NCI-H2196 treated with DMSO at 0.1 percent for 48 hours (cell line): ENCODE data around the gene CLCA4.

ENCODE experiments used
- DNase-seq: peaks from one replicate; lab custom pipeline; 2025; ENCODE audit not compliant: unreplicated experiment; lab: John Stamatoyannopoulos, UW

The CLCA4 gene

DNA sequence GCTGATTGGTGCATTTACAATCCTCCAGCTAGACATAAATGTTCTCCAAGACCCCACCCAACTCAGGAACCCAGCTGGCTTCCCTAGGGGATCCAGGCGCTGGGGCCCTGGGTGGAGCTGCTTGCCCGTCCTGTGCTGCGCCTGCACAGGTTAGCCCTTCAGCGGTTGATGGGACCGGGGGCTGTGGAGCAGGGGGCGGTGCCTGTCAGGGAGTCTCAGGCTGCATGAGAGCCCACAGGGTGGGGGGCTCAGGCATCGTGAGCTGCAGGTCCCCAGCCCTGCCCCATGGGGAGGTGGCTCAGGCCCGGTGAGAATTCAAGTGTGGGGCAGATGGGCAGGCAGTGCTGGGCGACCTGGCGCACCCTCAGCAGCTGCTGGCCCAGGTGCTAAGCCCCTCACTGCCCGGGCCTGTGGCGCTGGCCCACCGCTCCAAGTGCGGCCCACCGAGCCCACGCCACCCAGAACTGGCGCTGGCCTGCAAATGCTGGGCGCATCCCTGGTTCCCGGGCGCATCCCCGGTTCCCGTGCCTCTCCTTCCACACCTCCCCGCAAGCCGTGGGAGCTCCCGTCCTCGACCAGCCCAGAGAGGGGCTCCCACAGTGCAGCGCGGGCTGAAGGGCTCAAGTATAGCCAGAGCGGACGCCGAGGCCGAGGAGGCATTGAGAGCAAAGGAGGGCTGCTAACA, 23.1 kb upstream of the CLCA4 start:
- no peak for DNase-seq

DNA sequence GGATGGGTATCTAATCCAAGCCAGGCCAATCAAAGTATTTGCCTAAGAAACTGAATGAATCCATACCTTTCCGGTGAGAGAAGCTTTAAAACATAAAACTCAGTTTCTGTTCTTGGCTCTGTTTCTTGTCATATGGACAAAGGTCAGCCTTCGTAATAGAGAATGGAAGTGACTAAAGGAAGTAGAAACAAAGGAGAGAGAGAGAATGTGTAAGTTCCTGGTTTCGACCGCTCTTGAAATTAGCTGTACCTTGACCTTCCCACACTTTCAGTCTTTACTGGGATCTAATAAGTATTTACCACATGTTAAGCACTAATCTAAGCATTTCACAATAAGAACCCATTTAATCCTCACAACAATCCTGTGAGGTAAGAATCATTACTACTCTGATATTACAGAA, 19.6 kb upstream of the CLCA4 start:
- no peak for DNase-seq

DNA sequence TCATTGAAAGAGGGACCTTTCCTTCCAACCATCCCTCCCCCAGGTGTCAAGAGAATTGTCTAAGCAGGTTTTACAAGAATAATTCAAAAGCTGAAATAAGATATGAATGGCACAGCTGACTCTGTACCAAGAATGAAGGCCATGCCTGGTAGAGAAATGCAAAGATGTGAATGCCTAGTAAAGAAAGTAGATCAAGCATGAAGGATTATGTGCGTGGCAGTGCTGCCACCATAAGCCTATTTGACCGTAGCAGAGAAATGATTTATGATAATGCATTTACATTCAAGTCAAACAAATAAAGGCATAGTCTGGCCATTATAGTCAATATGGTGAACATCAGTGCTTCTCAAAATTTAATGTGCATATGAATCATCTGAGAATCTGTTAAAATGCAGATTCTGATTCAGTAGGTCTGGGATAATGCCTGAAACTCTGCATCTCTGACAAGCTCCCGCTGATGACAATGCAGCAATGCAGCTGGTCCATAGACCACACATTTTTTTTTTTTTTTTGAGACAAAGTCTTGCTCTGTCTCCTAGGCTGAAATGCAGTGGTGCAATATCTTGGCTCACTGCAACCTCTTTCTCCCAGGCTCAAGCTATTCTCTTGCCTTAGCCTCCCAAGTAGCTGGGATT, 16.6 kb upstream of the CLCA4 start:
- no peak for DNase-seq

DNA sequence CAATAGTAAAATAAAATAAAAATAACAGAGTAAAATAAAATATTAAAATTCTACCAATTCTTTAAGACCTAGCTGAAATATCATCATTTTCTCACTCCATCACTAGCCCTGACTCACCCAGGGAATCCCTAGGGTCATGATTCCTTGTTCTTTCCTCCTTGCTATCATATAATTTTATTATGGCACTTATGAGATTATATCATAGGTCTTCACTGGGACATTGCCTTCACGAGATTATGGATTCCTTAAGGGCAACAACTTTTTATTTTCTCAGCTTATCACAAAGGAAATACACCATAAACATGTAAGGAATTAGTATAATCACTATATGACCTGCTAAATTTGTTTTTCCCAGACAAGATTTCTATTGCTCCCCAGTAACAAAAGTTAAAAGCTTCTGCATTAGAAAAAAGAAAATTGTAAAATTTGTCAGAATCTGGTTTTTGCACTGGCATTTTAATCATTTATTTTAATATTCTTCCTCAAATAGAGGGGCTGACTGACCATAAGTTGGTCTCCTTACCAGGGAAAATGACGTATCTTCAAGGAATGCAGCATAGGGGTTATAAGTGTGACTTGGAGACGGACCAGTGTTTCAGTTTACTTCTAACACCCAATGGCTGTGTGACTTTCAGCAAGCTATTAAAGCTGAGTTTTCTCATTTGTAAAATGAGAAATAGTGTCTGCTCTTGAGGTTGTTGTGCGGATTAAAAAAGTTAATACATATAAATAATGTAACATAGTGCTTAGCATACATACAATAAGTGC, 8.8 kb upstream of the CLCA4 start:
- DNase-seq, result no peak

DNA sequence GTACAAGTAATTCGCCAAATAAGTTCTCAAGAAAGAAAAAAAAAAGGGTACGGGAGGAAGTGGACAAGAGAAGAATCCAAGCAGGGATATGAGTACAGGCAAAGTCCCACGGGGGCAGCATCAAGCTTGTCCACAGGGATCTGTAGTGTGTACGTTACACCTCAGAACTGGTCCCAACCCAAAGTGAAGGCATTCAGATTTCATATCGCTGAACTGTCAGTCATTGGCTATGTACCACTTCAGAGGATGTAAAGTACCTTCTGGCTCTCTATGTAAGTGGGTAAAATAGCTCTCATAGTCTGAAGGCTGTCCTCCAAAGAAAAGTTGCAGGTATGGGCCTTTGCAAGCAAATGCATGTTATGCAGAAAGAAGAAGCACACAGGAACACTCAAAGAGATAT, 8.1 kb upstream of the CLCA4 start:
- DNase-seq, result no peak

DNA sequence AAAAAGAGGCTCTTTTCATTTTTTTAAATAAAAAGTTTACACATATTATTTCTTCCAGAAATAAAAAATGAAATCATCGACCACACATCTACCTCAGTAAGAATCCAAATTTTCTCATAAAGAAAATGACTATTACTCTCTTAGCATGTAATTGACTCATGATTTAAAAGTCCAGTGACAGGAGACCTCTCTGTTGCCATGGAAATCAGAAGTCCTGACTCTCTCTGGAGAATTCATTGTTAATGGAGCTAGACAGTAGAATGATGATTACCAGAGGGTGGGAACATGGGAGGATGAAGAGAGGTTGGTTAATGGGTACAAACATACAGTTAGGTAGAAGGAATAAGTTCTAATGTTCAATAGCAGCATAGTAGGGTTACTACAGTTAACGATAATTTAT, 5.0 kb upstream of the CLCA4 start:
- no peak for DNase-seq

DNA sequence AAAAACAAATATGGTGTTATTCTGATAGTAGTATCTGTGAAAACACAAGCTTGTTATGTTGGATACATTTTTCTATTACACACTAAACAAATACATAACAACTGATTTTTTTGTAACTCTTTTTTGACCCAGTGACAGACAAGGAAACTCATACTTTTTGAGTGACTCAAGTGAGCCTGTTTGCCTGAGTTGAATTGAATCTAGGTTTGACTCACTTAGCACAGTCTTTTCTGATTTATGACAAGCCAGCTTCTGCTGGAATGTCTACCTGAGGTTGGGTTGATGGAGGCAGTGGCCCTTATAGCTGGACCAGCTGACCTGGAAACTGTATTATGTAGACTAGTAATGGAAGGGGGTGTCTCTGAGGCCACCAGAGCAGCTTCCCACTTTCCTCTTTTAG, 4.2 kb upstream of the CLCA4 start:
- DNase-seq, result no peak

DNA sequence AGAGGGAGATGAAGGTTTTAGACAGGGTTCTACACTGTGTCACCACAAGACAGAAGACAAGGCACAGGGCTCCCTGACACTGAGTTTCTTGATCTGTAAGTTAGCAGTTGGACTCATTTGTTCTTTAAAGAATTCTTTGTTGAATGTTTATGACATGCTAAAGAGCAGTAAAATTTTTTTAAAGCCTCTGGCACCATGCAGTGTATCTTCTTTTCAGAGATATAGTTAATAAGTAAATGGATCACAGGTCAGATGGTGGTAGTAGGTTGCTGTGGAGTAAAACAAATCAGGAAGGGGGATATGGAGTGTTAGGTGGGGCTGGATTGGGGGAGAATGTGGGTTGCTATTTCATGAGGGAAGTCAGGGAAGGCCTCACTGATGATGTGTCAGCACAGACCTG, 2.0 kb downstream of the CLCA4 start:
- no peak for DNase-seq

DNA sequence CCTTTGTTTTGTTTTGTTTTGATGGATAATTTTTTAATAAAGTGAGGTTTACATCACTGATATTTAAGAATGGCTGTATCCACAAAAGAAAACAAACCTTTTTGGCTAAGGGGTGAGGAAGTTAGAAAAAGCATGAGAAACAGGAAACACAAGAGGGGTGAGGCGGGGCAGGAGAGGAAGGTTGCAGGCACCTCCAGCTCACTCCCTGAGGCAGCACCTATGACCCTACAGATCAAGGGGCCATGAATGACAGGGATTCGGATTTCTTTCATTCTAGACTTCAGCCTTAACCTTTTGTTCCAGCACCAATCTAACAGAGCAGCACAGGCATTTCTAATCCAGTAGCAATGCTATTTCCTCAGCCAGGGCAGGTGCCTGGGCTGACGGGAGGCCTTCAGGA, 4.4 kb downstream of the CLCA4 start:
- no peak for DNase-seq

DNA sequence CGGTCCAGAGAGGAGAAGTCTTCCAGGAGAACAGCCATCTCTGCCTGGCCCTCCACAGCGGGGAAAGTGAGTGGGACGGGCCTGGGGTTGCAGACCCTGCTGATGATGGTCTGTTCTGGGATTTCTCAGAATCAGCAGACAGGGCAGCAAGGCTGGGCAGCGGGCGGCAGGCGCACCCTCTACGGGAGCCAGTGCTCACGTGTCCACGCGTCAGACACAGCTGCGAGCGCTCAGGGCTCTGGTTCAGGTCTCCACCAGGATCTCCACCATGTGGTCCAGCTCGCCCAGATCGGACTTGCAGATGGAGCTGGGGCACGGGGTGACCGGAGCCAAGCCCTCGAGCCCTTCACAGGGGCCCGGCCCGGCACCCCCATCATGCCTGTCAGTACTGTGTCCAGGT, 5.5 kb downstream of the CLCA4 start:
- DNase-seq, result no peak

DNA sequence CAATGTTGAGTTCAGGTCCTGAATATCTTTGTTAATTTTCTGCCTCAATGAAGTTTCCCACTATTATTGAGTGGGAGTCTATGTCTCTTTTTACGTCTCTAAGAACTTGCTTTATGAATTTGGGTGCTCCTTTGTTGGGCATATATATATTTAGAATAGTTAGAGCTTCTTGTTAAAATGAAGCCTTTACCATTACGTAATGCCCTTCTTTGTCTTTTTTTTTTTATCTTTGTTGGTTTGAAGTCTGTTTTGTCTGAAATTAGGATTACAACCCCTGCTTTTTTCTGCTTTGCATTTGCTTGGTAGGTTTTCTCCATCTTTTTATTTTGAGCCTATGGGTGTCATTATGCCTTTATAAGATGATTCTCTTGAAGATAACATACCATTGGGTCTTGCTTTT, 10.9 kb downstream of the CLCA4 start:
- no peak for DNase-seq

DNA sequence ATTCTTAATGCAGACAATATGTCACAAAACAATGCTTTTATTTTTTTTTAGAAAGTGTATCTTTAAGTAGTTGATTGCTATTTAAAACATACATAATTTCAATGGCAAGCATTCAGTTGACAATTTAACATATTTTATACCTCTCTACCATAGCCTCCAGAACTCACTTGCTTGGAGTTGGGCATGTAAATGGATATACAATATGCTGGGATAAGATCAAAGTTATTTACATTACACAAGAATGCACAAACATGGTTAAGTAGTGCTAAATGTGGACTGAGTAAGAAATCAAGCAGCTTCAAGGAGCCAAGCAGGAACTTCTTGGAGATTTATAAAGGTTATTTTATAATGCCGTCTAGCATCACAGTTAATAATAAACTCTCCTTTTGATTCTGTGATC, 17.0 kb downstream of the CLCA4 start:
- DNase-seq, result no peak

DNA sequence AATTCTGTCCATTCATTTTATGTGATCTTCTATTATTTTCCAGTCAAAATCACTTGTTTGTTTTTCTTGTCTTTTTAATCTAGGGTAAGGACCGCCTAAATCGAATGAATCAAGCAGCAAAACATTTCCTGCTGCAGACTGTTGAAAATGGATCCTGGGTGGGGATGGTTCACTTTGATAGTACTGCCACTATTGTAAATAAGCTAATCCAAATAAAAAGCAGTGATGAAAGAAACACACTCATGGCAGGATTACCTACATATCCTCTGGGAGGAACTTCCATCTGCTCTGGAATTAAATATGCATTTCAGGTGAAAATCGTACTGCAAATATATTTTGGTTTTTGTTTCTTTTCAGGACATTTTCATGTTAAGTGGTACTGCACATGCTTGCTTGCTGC, 20.5 kb downstream of the CLCA4 start:
- DNase-seq, result no peak

DNA sequence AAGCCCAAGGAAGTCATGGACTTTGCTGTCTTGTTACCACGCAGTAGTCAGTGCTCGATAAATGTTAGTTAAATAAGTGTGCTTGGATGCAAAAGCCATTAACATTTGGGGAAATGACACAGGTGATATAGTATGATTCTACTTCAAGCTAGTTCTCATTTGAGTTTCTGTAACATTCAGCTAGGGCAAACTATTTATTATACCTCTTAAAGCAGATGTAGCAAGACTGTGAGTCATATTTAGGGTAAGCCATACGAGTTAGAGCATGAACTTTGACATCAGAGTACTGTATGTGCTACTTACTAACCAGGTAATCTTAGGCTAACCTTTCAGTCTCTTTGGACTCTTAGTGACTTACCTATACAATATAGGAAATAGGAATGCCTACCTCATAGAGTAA, 21.0 kb downstream of the CLCA4 start:
- no peak for DNase-seq

DNA sequence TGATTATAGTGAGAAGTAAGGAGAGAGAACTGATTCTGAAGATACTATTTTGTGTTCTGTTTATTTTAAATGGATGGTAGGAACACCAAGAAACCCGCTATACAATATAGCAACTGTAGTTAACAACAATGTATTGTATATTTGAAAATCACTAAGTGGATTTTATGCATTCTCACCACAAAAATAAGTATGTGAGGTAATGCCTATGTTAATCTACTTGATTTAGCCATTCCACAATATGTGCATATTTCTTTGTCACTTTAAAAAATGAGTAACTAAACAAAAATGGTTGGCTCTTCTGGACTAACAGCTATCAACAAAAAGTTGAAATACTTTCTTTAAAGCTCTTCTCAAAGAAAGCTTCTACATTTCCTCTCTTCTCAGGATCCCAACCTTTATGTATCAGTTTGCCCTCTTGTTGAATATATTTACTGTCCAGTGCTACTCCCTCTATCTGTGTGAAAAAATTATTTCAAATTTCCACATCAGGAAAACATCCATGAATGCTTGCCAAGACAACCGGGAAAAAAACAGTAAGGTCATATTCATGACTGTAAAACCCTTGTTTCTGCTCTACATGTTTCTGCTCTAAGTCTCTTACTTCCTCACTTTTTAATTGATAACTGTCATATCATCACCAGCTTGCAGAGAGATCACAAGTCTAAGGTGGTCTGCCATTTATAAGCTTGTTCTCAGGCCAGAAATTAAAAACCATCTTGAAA, 27.0 kb downstream of the CLCA4 start:
- DNase-seq, result no peak

DNA sequence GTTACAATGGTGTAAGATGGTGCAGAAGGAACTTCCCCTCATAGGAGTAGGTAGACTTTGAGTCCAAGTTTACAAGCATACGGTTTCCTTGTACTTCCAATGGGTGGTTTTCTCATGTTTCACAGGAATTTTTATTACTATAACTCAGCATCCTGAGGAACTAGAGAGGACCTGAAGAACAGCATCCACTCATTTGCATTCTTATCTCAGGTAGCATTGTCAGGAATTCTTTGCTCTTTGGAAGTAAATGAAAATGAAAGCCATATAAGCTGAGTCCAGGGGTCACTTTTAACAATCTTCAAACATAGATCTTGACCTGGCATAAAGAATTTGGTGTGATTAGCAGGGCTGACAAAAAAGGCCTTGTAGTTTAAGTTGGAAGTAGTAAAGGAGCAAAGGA, 34.4 kb downstream of the CLCA4 start:
- DNase-seq, result no peak

DNA sequence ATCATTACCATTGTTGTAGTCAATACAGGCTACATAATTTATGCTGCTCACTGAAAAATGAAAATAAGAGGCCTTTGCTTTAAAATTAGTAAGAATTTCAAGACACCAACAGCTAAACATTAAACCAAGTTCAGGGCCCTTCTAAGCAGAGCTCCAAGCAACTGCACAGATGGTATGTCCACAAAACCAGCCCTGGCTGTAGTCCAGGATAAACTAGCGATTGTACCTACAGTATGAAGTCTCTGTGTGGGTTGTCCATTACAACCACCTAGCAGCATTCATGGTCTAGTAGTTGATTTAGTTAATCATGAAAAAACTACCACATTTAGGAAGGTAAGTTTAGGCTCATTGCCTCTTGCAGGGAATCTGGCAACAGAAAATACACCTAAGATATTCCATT, 35.3 kb downstream of the CLCA4 start:
- DNase-seq, result no peak

DNA sequence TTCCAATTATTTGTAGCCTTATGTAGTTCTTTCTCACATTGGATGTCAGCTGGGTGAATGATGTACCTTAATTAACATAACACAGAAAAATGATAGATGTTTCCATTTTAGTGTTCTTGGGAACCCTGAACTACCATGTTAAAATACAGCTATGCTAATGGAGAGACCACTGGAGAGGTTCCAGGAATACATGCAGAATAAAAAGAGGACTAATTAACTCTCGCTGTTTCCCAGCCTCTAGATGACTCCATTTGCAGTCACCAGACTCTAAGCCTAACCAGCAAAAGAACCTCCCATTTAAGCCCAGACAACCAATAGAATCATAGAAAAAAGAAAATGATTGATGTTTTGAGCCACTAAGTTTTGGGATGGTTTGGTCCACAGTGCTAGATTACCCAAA, 36.2 kb downstream of the CLCA4 start:
- DNase-seq, result no peak

DNA sequence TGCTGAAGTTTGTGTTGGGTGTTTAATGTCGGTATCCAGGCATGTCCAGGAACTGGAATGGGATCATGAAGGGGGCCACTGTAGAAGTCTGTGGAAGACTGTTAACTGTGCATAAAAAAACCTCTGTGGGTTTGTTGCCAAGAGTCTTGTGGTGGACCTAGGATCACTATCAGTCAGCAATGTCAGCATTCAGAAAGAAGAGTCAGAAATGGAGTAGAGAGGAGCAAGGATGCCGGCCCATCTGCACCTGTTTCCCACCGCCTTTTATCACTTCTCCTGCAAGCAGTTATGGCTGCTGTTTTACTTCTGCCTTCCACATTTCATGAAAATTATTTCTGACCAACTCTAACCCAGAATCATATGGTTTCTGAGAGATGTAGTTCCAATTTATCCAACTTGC, 36.7 kb downstream of the CLCA4 start:
- DNase-seq, result no peak

DNA sequence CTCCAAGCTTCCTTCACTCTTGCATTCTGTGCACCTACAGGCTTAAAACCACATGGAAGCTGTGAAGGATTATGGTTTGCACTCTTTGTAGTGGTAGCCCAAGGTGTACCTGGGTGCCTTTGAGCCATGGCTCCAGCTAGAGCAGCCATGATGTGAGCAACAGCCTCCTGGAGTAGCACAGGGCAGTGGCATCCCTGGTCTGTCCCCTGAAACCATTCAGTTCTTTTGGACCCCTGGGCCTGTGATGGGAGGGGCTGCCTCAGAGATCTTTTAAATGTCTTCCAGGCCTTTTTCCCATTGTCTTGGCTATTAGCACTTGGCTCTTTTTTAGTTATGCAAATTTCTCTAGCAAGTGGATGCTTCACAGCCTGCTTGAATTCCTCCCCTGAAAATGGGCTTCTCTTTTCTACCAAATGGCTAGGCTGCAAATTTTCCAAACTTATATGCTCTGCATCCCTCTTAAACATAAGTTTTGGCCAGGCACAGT, 47.4 kb downstream of the CLCA4 start:
- no peak for DNase-seq

DNA sequence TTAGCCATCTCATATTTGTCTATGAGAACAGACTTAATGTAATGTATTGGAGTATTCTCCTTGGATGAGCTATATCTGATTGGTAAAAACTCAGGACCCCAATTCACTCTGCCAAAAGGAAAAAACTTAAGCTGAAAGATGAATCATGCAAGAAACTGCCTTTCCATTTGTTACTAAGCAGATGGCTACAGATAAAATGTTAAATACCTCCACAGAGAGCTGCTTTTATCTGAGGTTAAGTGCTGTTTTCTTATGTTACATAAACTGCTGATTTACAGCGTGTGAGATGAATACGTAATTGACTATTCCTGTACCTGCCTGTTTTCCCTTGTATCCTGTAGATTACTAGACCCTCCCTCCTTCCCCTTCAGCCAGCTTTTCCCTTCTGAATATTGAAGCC, 49.3 kb downstream of the CLCA4 start:
- DNase-seq, result no peak
